Kidney epithelial cell (primary cell): ENCODE data around the gene CCDC188. TPM values are rescaled to one million over a fixed set of nuclear protein-coding genes. Genes with fewer than 3 reads are reported as not detected.
A peak's percentile ranks its signal among the peaks of the same experiment; 100 is the strongest.

Experiments used
- DNase-seq: peaks from one replicate; pipeline ENCODE4 v3.0.0-alpha.2; 2010; ENCODE audit warnings: low read depth
- H3K27me3 ChIP-seq: 2 replicates; pipeline ENCODE4 v1.6.0; 2011; ENCODE audit warnings: low read length; ENCODE audit not compliant: control insufficient read depth, insufficient read depth
- H3K36me3 ChIP-seq: 2 replicates; pipeline ENCODE4 v1.5.1; 2011; ENCODE audit warnings: low read length; ENCODE audit not compliant: control insufficient read depth, insufficient read depth
- H3K4me3 ChIP-seq: 2 replicates; pipeline ENCODE4 v1.5.1; 2011; ENCODE audit warnings: low read depth, mild to moderate bottlenecking, control low read depth, low read length
- total RNA-seq: library from RNA; depleted of rRNA; stranded (reverse); fragments of >200 nt; gene quantifications from 2 replicates; pipeline ENCODE4 v1.2.3, GENCODE V29; 2015
- TF ChIP-seq, protein P1 (sequence below): IDR thresholded peaks from 2 replicates; pipeline ENCODE4 v1.5.1; 2011; ENCODE audit warnings: mild to moderate bottlenecking, moderate library complexity, low read length, control low read depth, inconsistent platforms; ENCODE audit not compliant: insufficient read depth, poor library complexity, severe bottlenecking

CCDC188 gene
- total RNA-seq, 1 donor from 2014 or later = 1.8 TPM

DNA sequence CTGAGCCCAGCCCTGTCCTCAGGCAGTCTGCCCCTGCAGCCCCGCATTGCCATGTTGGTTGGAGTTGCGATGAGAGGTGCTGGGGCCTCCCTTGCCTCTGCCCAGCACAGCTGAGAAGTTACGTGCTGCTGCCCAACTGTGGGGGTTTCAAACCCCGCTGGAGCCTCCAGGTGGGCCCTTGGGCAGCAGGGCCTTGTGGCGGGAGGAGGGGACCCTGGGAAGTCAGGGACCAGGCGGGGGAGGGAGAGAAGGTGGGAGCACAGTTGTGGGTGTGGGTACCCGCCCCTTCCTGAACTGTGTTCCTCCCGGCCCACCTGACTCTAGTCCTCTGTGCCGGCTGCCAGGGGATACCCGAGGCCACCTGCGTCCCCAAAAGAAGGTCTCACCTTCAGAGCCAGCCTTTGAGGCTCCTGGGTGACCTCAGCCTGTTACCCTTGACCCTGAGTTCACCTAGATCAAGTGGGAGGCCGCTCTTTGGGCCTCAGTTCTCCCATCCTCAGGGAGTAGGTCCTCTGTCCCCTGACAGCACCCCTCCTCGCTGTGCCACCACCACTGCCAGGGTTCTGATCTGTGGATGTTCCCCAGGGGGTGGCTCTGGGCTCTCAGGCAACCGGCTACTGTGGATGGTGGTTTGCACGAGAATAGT is 7.7 kb upstream of the CCDC188 start:
- TF ChIP-seq, protein P1, sequence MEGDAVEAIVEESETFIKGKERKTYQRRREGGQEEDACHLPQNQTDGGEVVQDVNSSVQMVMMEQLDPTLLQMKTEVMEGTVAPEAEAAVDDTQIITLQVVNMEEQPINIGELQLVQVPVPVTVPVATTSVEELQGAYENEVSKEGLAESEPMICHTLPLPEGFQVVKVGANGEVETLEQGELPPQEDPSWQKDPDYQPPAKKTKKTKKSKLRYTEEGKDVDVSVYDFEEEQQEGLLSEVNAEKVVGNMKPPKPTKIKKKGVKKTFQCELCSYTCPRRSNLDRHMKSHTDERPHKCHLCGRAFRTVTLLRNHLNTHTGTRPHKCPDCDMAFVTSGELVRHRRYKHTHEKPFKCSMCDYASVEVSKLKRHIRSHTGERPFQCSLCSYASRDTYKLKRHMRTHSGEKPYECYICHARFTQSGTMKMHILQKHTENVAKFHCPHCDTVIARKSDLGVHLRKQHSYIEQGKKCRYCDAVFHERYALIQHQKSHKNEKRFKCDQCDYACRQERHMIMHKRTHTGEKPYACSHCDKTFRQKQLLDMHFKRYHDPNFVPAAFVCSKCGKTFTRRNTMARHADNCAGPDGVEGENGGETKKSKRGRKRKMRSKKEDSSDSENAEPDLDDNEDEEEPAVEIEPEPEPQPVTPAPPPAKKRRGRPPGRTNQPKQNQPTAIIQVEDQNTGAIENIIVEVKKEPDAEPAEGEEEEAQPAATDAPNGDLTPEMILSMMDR = no peak
- peaks cover 23% of the 10 kb centered on the region for H3K27me3 ChIP-seq
- DNase-seq = no peak
- no peak overlapping the region for H3K4me3 ChIP-seq
- no peaks in the 10 kb centered on the region for H3K36me3 ChIP-seq

DNA sequence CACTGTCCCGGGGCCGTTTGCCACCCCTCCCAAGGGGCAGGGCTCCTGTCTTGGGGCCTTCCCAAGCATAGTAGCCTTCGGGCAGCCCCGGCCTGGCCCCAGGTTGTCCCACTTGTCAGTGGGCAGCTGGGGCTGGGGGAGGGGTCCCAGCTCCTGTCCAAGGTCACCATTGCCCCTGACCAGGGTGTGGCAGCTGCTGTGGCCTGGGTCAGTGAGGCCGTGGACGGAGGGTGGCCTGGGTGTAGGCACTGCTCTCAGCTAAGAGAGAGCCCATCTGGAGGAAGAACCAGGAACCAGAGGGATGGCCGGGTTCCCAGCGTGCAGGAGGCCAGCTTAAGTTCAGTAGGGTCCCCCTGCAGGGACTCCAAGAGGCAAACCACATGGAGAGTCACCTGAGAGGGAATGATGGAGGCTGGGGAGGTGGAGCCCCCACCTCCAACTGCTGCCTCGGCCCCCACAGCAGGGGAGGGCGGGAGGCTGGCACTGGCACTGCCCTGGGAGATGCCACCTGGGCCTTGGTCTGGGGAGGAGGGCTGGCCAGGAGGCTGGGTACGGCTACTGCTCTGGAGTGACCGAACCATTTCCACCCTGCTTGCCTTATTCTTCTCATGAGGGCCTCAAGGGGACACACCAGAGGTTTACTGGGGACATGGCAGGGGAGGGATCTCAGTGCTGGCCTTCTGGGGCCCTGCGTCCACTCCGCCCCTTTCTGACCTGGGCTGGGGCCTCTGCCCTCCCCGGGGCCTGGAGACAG is 6.8 kb upstream of the CCDC188 start:
- no peak for DNase-seq
- Histone ChIP-seq H3K4me3 (no peak overlapping the region), H3K36me3 (no peaks in the 10 kb centered on the region), H3K27me3 (peaks cover 23% of the 10 kb centered on the region)
- TF ChIP-seq, protein P1 = no peak

DNA sequence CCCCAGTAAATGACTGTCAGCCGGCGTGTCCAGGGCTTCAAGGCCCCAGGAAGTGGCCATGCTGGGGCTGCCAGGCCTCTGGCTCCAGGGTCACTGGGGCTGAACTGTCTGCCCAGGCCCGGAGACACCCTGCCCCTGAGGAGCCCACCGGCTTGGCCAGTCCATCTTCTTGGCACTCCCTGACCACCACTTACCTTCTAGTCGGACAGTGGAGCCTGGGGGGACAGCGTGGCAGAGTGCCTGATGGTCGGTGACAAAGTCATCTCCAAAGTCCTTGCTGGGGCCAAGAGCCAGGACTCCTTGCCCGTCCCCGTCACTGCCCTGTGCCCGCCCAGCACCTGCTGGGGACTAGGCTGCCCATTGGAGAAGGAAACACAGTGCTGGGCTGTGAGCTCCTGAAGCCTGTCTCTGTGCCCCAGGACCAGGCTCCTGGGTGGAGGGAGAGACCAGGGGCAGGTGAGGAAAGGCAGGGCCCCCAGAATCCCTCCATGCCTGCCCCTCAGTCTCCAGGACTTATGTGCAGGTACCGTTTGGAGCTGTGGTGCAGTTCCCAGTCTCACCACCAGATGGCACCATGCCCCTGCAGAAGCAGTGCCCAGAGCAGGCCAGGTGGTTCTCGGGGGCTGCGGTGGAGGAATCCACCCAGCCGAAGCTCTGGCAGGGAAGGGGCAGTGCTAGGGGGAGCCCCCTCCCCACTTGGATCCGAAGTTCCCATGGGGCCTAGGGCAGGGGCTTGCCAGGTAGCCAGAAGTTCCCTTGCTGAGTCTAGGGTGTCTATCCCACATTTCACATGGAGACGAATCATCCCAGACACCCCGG is 6.0 kb upstream of the CCDC188 start:
- Histone ChIP-seq H3K4me3 (no peak overlapping the region), H3K27me3 (peaks cover 23% of the 10 kb centered on the region), H3K36me3 (no peaks in the 10 kb centered on the region)
- no peak for DNase-seq
- TF ChIP-seq, protein P1 = peak; percentile 97

DNA sequence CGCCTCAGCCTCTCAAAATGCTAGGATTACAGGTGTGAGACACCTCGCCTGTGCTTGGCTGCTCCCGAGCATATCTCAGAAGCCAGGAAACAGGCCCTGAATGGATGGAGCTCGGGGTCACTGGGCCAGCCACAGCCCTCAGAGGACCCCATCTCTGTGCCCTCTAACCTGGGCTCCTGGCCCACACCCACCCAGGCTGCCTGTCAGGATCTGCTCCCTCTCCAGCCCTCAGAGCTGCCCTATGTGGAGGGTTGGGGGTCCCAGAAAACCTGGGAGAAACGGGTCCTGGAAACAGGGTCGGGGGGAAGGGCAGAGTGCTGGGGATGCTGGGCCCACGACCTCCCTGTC is 5.2 kb upstream of the CCDC188 start:
- peaks cover 20% of the 10 kb centered on the region for H3K27me3 ChIP-seq
- TF ChIP-seq, protein P1 = no peak
- DNase-seq = no peak
- no peaks in the 10 kb centered on the region for H3K36me3 ChIP-seq
- H3K4me3 ChIP-seq = no peak overlapping the region

DNA sequence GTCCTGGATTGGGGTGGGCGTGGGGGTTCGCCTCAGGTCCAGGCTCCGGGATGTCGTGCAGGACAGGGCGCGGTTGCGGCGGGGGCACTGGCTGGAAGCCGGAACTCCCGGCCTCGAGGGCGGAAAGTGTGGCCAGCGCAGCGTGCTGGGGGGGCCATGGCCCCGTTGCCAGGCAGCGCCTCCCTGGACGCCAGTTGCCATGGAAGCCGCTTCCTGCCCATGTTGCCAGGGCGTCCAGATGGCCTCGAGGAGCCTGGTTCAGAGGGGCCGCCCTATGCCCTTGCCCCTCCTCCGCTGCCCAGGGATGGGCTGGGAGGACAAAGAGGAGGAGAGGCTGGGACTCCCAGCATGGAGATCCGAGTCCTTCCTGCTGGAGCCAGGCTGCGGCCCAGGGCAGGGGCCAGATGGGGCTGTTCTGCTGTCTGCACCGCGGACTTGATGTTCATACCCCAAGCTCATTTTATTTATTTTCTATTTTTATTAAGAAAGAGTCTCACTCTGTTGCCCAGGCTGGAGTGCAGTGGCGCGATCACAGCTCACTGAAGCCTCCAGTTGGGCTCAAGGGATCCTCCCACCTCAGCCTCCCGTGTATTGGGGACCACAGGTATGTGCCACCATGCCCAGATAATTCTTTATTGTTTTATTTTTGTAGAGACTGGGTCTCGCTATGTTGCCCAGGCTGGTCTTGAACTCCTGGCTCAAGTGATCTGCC is 4.6 kb upstream of the CCDC188 start:
- no peak for DNase-seq
- Histone ChIP-seq H3K27me3 (peaks cover 20% of the 10 kb centered on the region), H3K36me3 (no peaks in the 10 kb centered on the region), H3K4me3 (peak overlapping the region; percentile 20)
- TF ChIP-seq, protein P1 = no peak
